ENCODE results near the gene SRRD. TPM values are rescaled to one million over a fixed set of nuclear protein-coding genes. Genes with fewer than 3 reads are reported as not detected.

The SRRD gene
- total and polyA plus RNA-seq, 9 donors = 7.3 to 25.2 (median 18.4) TPM

DNA sequence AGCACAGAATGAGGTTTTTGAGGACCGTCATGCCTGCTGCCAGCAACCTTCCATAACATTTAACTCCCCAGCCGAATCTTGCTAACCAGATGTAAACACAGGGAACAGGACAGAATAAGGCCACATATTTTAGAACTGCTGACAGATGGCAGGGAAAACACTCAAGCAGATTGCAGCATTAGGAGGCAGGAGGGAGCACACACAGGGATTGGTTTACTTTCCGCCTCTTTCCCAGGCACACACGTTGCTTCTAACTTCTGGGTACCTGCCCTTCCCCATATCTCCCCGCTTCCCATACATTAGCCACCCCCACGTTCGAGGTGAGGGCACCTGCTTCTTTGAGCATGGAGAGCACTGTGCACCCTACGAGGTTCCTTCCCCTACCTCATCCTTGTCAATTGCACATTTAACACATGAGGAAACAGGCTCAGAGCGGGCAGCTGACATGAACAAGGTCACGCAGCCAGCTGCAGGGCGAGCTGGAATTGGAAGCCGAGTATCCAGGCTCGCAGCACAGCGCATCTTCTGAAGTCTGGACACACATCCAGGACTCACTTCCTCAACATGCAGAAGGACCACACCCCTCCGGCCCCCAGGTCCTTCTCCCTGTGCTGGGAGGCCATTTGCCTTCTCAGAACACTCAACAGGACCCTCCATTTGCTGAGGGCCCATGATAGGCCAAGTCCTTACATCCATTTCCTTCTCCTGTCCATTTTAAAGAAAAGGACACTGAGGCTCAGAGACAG lies 35.9 kb upstream of the SRRD start:
- no peak for DNase-seq
- TF ChIP-seq CTCF (IDR thresholded peaks at IDR 0.05) (no peak), EP300 (IDR thresholded peaks at IDR 0.05) (no peak), POLR2A (IDR thresholded peaks at IDR 0.05) (no peak)
- no peaks in the 10 kb centered on the region for H3K9me3 ChIP-seq
- 66 to 75% (median 70%) methylated on average over 15 of the region's 15 CpGs for WGBS, 3 donors
- no peaks in the 10 kb centered on the region for H3K27me3 ChIP-seq
- H3K4me3 ChIP-seq = no peak overlapping the region
- intact Hi-C loops (cut with DNase I) = no loop called here
- H3K4me1 ChIP-seq (ENCODE audit: insufficient read depth) = no peaks in the 10 kb centered on the region
- H3K36me3 ChIP-seq = no peaks in the 10 kb centered on the region
- H3K27ac ChIP-seq = no peak overlapping the region

- WGBS, 3 donors = 52 to 55% (median 53%) methylated on average over 5 of the region's 5 CpGs
- Histone ChIP-seq H3K4me1 (ENCODE audit: insufficient read depth) (no peaks in the 10 kb centered on the region), H3K36me3 (no peaks in the 10 kb centered on the region), H3K27ac (no peak overlapping the region), H3K9me3 (no peaks in the 10 kb centered on the region), H3K4me3 (no peak overlapping the region), H3K27me3 (no peaks in the 10 kb centered on the region)
- DNase-seq = no peak
- intact Hi-C loops (cut with DNase I) = no loop called here
- TF ChIP-seq POLR2A (IDR thresholded peaks at IDR 0.05) (no peak), CTCF (IDR thresholded peaks at IDR 0.05) (no peak), EP300 (IDR thresholded peaks at IDR 0.05) (no peak)
Measured at GRCh38 chr22:26448334-26448733, 35.3 kb upstream of the SRRD start.

DNA sequence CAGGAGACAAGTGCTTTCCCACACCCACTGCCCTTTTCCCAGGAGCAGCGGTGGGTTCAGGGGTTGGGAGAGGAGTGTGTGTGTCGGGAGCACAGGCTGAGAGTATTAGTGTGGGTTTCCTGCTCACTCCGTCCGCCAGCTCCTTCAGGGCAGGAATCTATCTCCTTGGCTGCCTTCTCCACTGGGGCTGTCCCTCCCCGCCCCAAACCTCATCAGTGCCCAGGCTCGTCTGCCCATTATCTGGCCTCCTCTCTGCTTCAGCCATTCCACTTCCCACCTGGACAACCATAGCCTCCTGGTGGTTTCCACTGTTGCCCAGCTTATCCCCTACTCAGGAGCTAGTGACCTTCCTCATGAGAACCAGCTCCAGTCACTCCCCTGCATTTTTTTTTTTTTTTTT lies 34.7 kb upstream of the SRRD start:
- no peaks in the 10 kb centered on the region for H3K27me3 ChIP-seq
- no peak for DNase-seq
- intact Hi-C loops (cut with DNase I) = no loop called here
- H3K4me1 ChIP-seq (ENCODE audit: insufficient read depth) = no peaks in the 10 kb centered on the region
- WGBS, 3 donors = 58 to 60% (median 60%) methylated on average over 6 of the region's 6 CpGs
- TF ChIP-seq EP300 (IDR thresholded peaks at IDR 0.05) = no peak
- no peak for TF ChIP-seq CTCF (IDR thresholded peaks at IDR 0.05)
- TF ChIP-seq POLR2A (IDR thresholded peaks at IDR 0.05) = no peak
- no peaks in the 10 kb centered on the region for H3K9me3 ChIP-seq
- no peaks in the 10 kb centered on the region for H3K36me3 ChIP-seq
- no peak overlapping the region for H3K27ac ChIP-seq
- H3K4me3 ChIP-seq = no peak overlapping the region

- intact Hi-C loops (cut with DNase I) = no loop called here
- Histone ChIP-seq H3K4me1 (ENCODE audit: insufficient read depth) (no peaks in the 10 kb centered on the region), H3K27ac (no peak overlapping the region), H3K36me3 (no peaks in the 10 kb centered on the region), H3K27me3 (no peaks in the 10 kb centered on the region), H3K4me3 (no peak overlapping the region), H3K9me3 (no peaks in the 10 kb centered on the region)
- TF ChIP-seq POLR2A (IDR thresholded peaks at IDR 0.05) (no peak), CTCF (IDR thresholded peaks at IDR 0.05) (no peak), EP300 (IDR thresholded peaks at IDR 0.05) (no peak)
- DNase-seq = no peak
- 82 to 86% (median 86%) methylated on average over 9 of the region's 9 CpGs for WGBS, 3 donors
Measured at GRCh38 chr22:26450453-26451185, 33.1 kb upstream of the SRRD start.
